ES-I3 (cell line): ENCODE results near the gene NUMB.

Source experiments
- H3K36me3 ChIP-seq: 2 replicates; pipeline ENCODE4 v1.6.1; 2013; ENCODE audit warnings: mild to moderate bottlenecking, low read length, control low read depth, moderate library complexity; ENCODE audit not compliant: insufficient read depth
- H3K4me1 ChIP-seq: 2 replicates; pipeline ENCODE4 v1.6.1; 2013; ENCODE audit warnings: mild to moderate bottlenecking, control low read depth, low read length; ENCODE audit not compliant: insufficient read depth
- H3K9ac ChIP-seq: 2 replicates; pipeline ENCODE4 v1.6.1; 2013; ENCODE audit warnings: low read depth, mild to moderate bottlenecking, low read length, moderate library complexity
- H3K9me3 ChIP-seq: 2 replicates; pipeline ENCODE4 v1.6.1; 2013; ENCODE audit warnings: mild to moderate bottlenecking, low read length, moderate library complexity; ENCODE audit not compliant: control insufficient read depth, insufficient read depth

The NUMB gene

GRCh38 chr14:73254247-73255004, 203.9 kb downstream of the NUMB start:
- no peak overlapping the region for H3K9ac ChIP-seq
- H3K9me3 ChIP-seq = no peaks in the 10 kb centered on the region
- no peaks in the 10 kb centered on the region for H3K36me3 ChIP-seq
- no peaks in the 10 kb centered on the region for H3K4me1 ChIP-seq

- no peaks in the 10 kb centered on the region for H3K4me1 ChIP-seq
- H3K9me3 ChIP-seq = no peaks in the 10 kb centered on the region
- no peak overlapping the region for H3K9ac ChIP-seq
- no peaks in the 10 kb centered on the region for H3K36me3 ChIP-seq
Observed at GRCh38 chr14:73253721-73254120, 204.6 kb downstream of the NUMB start.

- Histone ChIP-seq H3K4me1 (no peaks in the 10 kb centered on the region), H3K36me3 (no peaks in the 10 kb centered on the region), H3K9ac (no peak overlapping the region), H3K9me3 (no peaks in the 10 kb centered on the region)
Observed at GRCh38 chr14:73253323-73253610, 205.1 kb downstream of the NUMB start.

- no peaks in the 10 kb centered on the region for H3K36me3 ChIP-seq
- H3K9ac ChIP-seq = no peak overlapping the region
- no peaks in the 10 kb centered on the region for H3K4me1 ChIP-seq
Observed at GRCh38 chr14:73252491-73253322, 205.6 kb downstream of the NUMB start.

GRCh38 chr14:73251516-73252215, 206.7 kb downstream of the NUMB start:
- Histone ChIP-seq H3K9me3 (no peaks in the 10 kb centered on the region), H3K36me3 (no peaks in the 10 kb centered on the region), H3K9ac (no peak overlapping the region), H3K4me1 (no peaks in the 10 kb centered on the region)

More at GRCh38 chr14:73252491-73253322, 205.6 kb downstream of the NUMB start:
- no peaks in the 10 kb centered on the region for H3K9me3 ChIP-seq

GRCh38 chr14:73250781-73251500, 207.4 kb downstream of the NUMB start:
- H3K9me3 ChIP-seq = no peaks in the 10 kb centered on the region
- no peaks in the 10 kb centered on the region for H3K36me3 ChIP-seq
- H3K9ac ChIP-seq = no peak overlapping the region
- no peaks in the 10 kb centered on the region for H3K4me1 ChIP-seq

DNA sequence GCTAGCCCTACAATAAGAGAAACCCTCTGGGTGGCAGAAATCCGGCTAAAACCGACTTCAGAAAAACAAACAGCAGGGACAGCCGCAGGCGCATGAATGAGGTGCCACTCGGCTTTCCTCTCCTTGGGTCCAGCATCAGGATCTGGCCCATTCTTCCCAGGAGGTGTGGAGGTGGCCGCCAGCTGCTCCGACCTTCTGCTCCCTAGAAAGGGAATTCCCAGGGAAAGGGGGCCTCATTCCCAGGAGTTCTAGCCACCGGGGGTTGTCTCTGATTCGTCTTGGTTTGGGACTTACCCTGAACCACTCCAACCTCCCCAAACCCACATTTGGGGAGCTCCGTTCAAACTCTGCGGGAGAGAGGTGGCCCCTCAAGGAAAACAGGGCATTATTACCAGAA, 208.0 kb downstream of the NUMB start:
- Histone ChIP-seq H3K4me1 (no peaks in the 10 kb centered on the region), H3K9ac (no peak overlapping the region), H3K9me3 (no peaks in the 10 kb centered on the region), H3K36me3 (no peaks in the 10 kb centered on the region)

- H3K9me3 ChIP-seq = no peaks in the 10 kb centered on the region
- H3K4me1 ChIP-seq = no peaks in the 10 kb centered on the region
- H3K9ac ChIP-seq = no peak overlapping the region
- H3K36me3 ChIP-seq = no peaks in the 10 kb centered on the region
Observed at GRCh38 chr14:73249564-73250316, 208.6 kb downstream of the NUMB start.

DNA sequence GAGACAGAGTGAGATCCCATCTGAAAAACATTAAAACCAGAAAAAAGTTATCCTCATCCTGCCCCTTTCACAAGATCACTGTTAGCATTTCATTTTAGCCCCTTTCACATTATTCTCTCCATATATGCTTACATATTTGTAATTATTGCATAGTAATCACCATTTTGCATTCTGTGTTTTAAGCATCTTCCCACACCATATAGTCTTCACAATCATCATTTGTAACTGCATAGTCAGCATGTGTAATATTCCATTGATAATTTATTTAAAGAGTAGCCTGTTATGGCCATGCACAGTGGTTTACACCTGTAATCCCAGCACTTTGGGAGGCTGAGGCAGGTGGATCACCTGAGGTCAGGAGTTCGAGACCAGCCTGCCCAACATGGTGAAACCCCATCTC, 209.2 kb downstream of the NUMB start:
- H3K9ac ChIP-seq = no peak overlapping the region
- H3K9me3 ChIP-seq = no peaks in the 10 kb centered on the region
- H3K36me3 ChIP-seq = no peaks in the 10 kb centered on the region
- H3K4me1 ChIP-seq = no peaks in the 10 kb centered on the region

DNA sequence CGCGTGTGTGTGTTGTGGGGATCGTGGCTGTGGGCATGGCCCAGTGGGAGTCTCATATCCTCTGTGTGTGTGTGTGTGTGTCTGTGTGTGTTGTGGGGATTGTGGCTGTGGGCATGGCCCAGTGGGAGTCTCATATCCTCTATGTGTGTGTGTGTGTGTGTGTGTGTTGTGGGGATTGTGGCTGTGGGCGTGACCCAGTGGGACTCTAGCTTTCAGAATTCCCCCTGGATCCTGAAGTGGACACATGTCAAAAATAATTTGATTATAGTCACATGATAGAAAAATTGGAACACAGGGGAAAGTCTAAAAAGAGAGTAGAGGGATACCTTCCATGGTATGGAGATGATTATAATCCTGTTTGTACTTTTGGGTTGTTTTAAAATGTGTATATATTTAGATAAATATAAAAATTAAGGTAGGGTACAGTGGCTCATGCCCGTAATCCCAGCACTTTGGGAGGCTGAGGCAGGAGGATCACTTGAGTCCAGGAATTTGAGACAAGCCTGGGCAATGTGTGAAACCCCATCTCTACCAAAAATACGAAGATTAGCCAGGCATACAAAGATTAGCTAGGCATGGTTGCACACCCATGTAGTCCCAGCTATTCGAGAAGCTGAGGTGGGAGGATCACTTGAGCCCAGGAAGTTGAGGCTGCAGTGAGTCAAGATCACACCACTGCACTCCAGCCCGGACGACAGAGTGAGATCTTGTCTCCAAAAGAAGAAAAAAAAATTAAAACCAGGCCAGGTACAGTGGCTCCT, 210.1 kb downstream of the NUMB start:
- Histone ChIP-seq H3K36me3 (no peaks in the 10 kb centered on the region), H3K9ac (no peak overlapping the region), H3K4me1 (no peaks in the 10 kb centered on the region), H3K9me3 (no peaks in the 10 kb centered on the region)

GRCh38 chr14:73246387-73247150, 211.8 kb downstream of the NUMB start:
- Histone ChIP-seq H3K4me1 (no peaks in the 10 kb centered on the region), H3K9me3 (no peaks in the 10 kb centered on the region), H3K36me3 (no peaks in the 10 kb centered on the region), H3K9ac (peak overlapping the region; percentile 88; the same call in 1 of the 2 replicates)

DNA sequence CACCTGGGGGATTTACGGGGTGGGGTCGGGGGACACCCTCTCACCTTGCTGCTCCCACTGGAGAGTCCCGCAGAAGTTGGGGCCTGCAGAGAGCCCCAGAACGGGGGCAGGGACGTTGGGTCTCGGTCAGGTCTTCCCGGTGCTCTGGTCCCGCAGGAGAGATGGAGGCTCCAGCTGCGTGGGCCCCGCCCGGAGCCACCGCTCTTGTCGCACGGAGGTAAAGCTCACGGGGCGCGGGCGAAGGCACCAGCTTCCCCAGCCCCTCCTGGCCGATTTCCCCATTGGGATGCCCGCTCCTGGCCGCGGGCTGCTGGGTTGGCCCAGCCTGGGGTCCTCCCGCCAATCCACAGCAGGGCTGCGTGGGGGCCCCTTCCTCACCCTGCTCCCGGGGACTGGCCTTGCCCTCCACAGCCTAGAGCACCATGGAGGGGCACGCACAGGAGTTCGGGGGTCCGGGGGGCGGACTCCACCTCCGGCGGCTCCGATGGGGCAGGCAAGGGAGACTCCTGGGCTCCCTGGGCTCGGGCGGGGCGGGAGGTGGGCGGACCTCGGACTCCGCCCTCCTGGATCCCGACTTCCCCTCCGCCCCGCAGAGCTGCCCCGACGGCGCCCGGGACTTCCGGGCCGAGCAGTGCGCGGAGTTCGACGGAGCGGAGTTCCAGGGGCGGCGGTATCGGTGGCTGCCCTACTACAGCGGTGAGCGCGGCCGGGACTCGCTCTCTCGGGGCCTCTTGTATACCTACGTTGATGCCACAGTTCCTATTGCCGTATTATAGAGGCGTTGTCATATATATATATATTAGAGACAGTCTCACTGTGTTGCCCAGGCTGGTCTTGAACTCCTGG, 212.6 kb downstream of the NUMB start:
- H3K4me1 ChIP-seq = peaks cover 4% of the 10 kb centered on the region; the same call in 1 of the 2 replicates
- peak overlapping the region; percentile 88; the same call in 1 of the 2 replicates for H3K9ac ChIP-seq
- no peaks in the 10 kb centered on the region for H3K9me3 ChIP-seq
- H3K36me3 ChIP-seq = no peaks in the 10 kb centered on the region
